Putamen (tissue), 1 donor: ENCODE data around the gene MIGA1.
"Not testable (repeated sequence)": the region's sequence is repeated elsewhere in the genome, so short reads cannot be mapped to it uniquely, and the experiment has no call there.

Source experiments
- DNase-seq: peaks from one replicate; pipeline ENCODE4 v3.0.0-alpha.2; 2016; ENCODE audit warnings: low spot score

Gene MIGA1

GRCh38 chr1:77918918-77919317 is 139.5 kb downstream of the MIGA1 start:
- not testable (repeated sequence) for DNase-seq

GRCh38 chr1:77925518-77925917 is 146.1 kb downstream of the MIGA1 start:
- DNase-seq = no peak

- no peak for DNase-seq
These were observed 146.5 kb downstream of the MIGA1 start for GRCh38 chr1:77925956-77926355.

GRCh38 chr1:77926561-77927357 is 147.3 kb downstream of the MIGA1 start:
- DNase-seq = no peak

GRCh38 chr1:77927414-77927813 is 148.0 kb downstream of the MIGA1 start:
- no peak for DNase-seq
